PC-9 (cell line): Measurements from ENCODE around the gene DOCK7. TPM values are rescaled to one million over a fixed set of nuclear protein-coding genes. Genes with fewer than 3 reads are reported as not detected.

ENCODE experiments used
- BruUV-seq: library from RNA; stranded (reverse); fragments of 400-500 nt; replicated peaks from 2 replicates; lab custom pipeline; 2021; lab: Mats Ljungman, UMichigan
- CTCF ChIA-PET: fragments of 300-600 bp; sonication (Branson Sonifier 250); formaldehyde crosslinking; loops from one replicate; lab custom pipeline; 2022; ENCODE audit warnings: antibody characterized with exemption; lab: Charles Lee
- POLR2A ChIA-PET: fragments of 300-600 bp; sonication (Branson Sonifier 250); formaldehyde crosslinking; loops from one replicate; lab custom pipeline; 2022; ENCODE audit warnings: antibody characterized with exemption; ENCODE audit not compliant: unreplicated experiment; lab: Charles Lee
- DNase-seq, 2 experiments: peaks; one replicate each; pipeline versions ENCODE4 v3.0.0 to v3.0.0-alpha.2; 2015 to 2022; ENCODE audit warnings: mixed read lengths in 1 of 2
- H2AFZ ChIP-seq: fragments of 200-600 bp; sonication (generic); 2 replicates; pipeline ENCODE4 v1.8.1; 2017; ENCODE audit warnings: antibody characterized with exemption
- H3F3A ChIP-seq: fragments of 200-600 bp; sonication (generic); 2 replicates; pipeline ENCODE4 v1.8.1; 2017; ENCODE audit warnings: antibody characterized with exemption, mild to moderate bottlenecking, low read depth; ENCODE audit not compliant: insufficient read depth
- H3K27ac ChIP-seq: fragments of 200-600 bp; sonication (generic); 2 replicates; pipeline ENCODE4 v1.6.1; 2016; ENCODE audit warnings: mixed run types
- H3K27me3 ChIP-seq: fragments of 200-600 bp; sonication (generic); 2 replicates; pipeline ENCODE4 v1.6.1; 2016; ENCODE audit warnings: low read depth, mixed run types; ENCODE audit not compliant: insufficient read depth
- H3K36me3 ChIP-seq: fragments of 200-600 bp; sonication (generic); 2 replicates; pipeline ENCODE4 v1.6.1; 2016; ENCODE audit warnings: low read depth, mixed run types
- H3K4me1 ChIP-seq: fragments of 200-600 bp; sonication (generic); replicated peaks from 2 replicates; pipeline ENCODE4 v1.6.1; 2016; ENCODE audit warnings: mixed run types; ENCODE audit not compliant: insufficient read depth
- H3K4me2 ChIP-seq: fragments of 200-600 bp; sonication (generic); 2 replicates; pipeline ENCODE4 v1.6.1; 2017; ENCODE audit warnings: mixed run types
- H3K4me3 ChIP-seq: fragments of 200-600 bp; sonication (generic); 2 replicates; pipeline ENCODE4 v1.6.1; 2016; ENCODE audit warnings: mixed run types
- H3K79me2 ChIP-seq: fragments of 200-600 bp; sonication (generic); 2 replicates; pipeline ENCODE4 v1.6.1; 2017; ENCODE audit warnings: low read depth, mixed run types
- H3K9me2 ChIP-seq: fragments of 200-600 bp; sonication (generic); 2 replicates; pipeline ENCODE4 v1.8.1; 2017; ENCODE audit warnings: mild to moderate bottlenecking; ENCODE audit not compliant: insufficient read depth
- H3K9me3 ChIP-seq: fragments of 200-600 bp; sonication (generic); 2 replicates; pipeline ENCODE4 v1.8.1; 2016; ENCODE audit warnings: low read depth; ENCODE audit not compliant: insufficient read depth
- H4K20me1 ChIP-seq: fragments of 200-600 bp; sonication (generic); 2 replicates; pipeline ENCODE4 v1.8.1; 2017; ENCODE audit not compliant: insufficient read depth
- CTCF ChIP-seq: fragments of 200-600 bp; sonication (generic); conservative IDR thresholded peaks from 2 replicates; pipeline ENCODE4 v1.6.1; 2017; ENCODE audit warnings: mixed run types, antibody characterized with exemption, mild to moderate bottlenecking, moderate library complexity
- EZH2 ChIP-seq: fragments of 200-600 bp; sonication (generic); IDR thresholded peaks from 2 replicates; pipeline ENCODE4 v1.8.0; 2017; ENCODE audit warnings: antibody characterized with exemption, low read depth
- intact Hi-C: fragments of 100-400 bp; cut with micrococcal nuclease; formaldehyde crosslinking; loops from one replicate; pipeline ENCODE4 v1.10.0; 2022; ENCODE audit not compliant: unreplicated experiment
- total RNA-seq: library from RNA; stranded (reverse); gene quantifications from 2 replicates; pipeline ENCODE4 v1.2.3, GENCODE V29; 2021

The DOCK7 gene
- total RNA-seq, 1 experiment from 2014 or later: 34.0 TPM

- peaks cover 49% of the 10 kb centered on the region for H3K79me2 ChIP-seq
- CTCF ChIA-PET: no interaction called here
- DNase-seq: peak in 1 of 2 experiments; percentile 23
Measured at GRCh38 chr1:62687421-62687902, 724 bp downstream of the DOCK7 start.

GRCh38 chr1:62686822-62687221 lies 1.4 kb downstream of the DOCK7 start:
- 0 out of 2 replicates have a peak, but pooled peaks cover under 1% of the 10 kb centered on the region for H3K36me3 ChIP-seq
- CTCF ChIA-PET: no interaction called here
- no peaks in the 10 kb centered on the region for H4K20me1 ChIP-seq
- peak overlapping the region; percentile 78 for H3K4me2 ChIP-seq
- no peak for DNase-seq
- no peaks in the 10 kb centered on the region for H3K9me3 ChIP-seq
- no peaks in the 10 kb centered on the region for H3K27me3 ChIP-seq
- H3F3A ChIP-seq: peaks cover 11% of the 10 kb centered on the region; the same call in 1 of the 2 replicates
- TSS peak; percentile 60 for BruUV-seq
- H2AFZ ChIP-seq: no peak overlapping the region
- TF ChIP-seq CTCF: no peak
- TF ChIP-seq EZH2: no peak
- peak overlapping the region; percentile 75 for H3K4me3 ChIP-seq
- intact Hi-C loops: loop anchor here (2.0 kb wide), 1 partner anchor 250 kb away; the partner anchor contains the start of gene USP1
- H3K27ac ChIP-seq: no peak overlapping the region
- POLR2A ChIA-PET: no interaction called here
- H3K79me2 ChIP-seq: peaks cover 56% of the 10 kb centered on the region
- peaks cover 66% of the 10 kb centered on the region for H3K4me1 ChIP-seq
- H3K9me2 ChIP-seq: no peaks in the 10 kb centered on the region

More at GRCh38 chr1:62687421-62687902, 724 bp downstream of the DOCK7 start:
- TF ChIP-seq EZH2: no peak
- no peak for TF ChIP-seq CTCF
- H2AFZ ChIP-seq: peak overlapping the region; percentile 100
- intact Hi-C loops: loop anchor here (2.0 kb wide), 1 partner anchor 251 kb away; the partner anchor contains the start of gene USP1
- peak overlapping the region; percentile 78 for H3K4me2 ChIP-seq
- H3F3A ChIP-seq: peaks cover 11% of the 10 kb centered on the region; the same call in 1 of the 2 replicates
- H3K27me3 ChIP-seq: no peaks in the 10 kb centered on the region
- no TSS peak for BruUV-seq
- no peaks in the 10 kb centered on the region for H3K36me3 ChIP-seq
- no peaks in the 10 kb centered on the region for H3K9me2 ChIP-seq
- POLR2A ChIA-PET: no interaction called here
- H4K20me1 ChIP-seq: no peaks in the 10 kb centered on the region
- peak overlapping the region; percentile 75 for H3K4me3 ChIP-seq
- peak overlapping the region; percentile 29; the same call in 1 of the 2 replicates for H3K27ac ChIP-seq
- no peaks in the 10 kb centered on the region for H3K9me3 ChIP-seq
- peaks cover 63% of the 10 kb centered on the region for H3K4me1 ChIP-seq

- intact Hi-C loops: no loop called here
- BruUV-seq: TSS peak; percentile 3
- peaks cover 4% of the 10 kb centered on the region; the same call in 1 of the 2 replicates for H3K36me3 ChIP-seq
- H4K20me1 ChIP-seq: no peaks in the 10 kb centered on the region
- ChIA-PET CTCF (no interaction called here), POLR2A (no interaction called here)
- TF ChIP-seq CTCF: no peak
- TF ChIP-seq EZH2: no peak
- 0 out of 2 replicates have a peak, but pooled peaks cover 5% of the 10 kb centered on the region for H3K9me3 ChIP-seq
- no peak for DNase-seq
- H3K27me3 ChIP-seq: no peaks in the 10 kb centered on the region
- peaks cover 11% of the 10 kb centered on the region; the same call in 1 of the 2 replicates for H3F3A ChIP-seq
- peaks cover 60% of the 10 kb centered on the region for H3K79me2 ChIP-seq
- H2AFZ ChIP-seq: no peak overlapping the region
- peaks cover 56% of the 10 kb centered on the region for H3K4me1 ChIP-seq
- no peak overlapping the region for H3K4me3 ChIP-seq
- H3K27ac ChIP-seq: no peak overlapping the region
- peak overlapping the region; percentile 44 for H3K4me2 ChIP-seq
- H3K9me2 ChIP-seq: no peaks in the 10 kb centered on the region
Measured at GRCh38 chr1:62685431-62685859, 2.7 kb downstream of the DOCK7 start.
